CD14-positive monocyte (primary cell): ENCODE measurements around the gene FBN2. TPM values are rescaled to one million over a fixed set of nuclear protein-coding genes. Genes with fewer than 3 reads are reported as not detected.
A peak's percentile ranks its signal among the peaks of the same experiment; 100 is the strongest.

ENCODE experiments used
- DNase-seq, 3 donors: peaks; one replicate each; pipeline ENCODE4 v3.0.0-alpha.2; 2011 to 2022
- H2AFZ ChIP-seq: 2 replicates; pipeline ENCODE4 v1.6.0; 2012; ENCODE audit warnings: mild to moderate bottlenecking, low read depth, low read length, inconsistent platforms; ENCODE audit not compliant: insufficient read depth, poor library complexity, severe bottlenecking
- H3K27ac ChIP-seq, 2 donors: 1 replicate in 1 of 2; 2 replicates in 1 of 2; pipeline ENCODE4 v1.5.1; 2012 to 2013; ENCODE audit warnings: low read length in 2 of 2, control low read depth in 1 of 2, inconsistent platforms in 1 of 2, low read depth in 1 of 2, mild to moderate bottlenecking in 1 of 2
- H3K27me3 ChIP-seq, 2 donors: one replicate each; pipeline versions ENCODE4 v1.6.0 to v1.6.1; 2011 to 2013; ENCODE audit warnings: low read length in 2 of 2; ENCODE audit not compliant: control insufficient read depth in 2 of 2, insufficient read depth in 2 of 2
- H3K36me3 ChIP-seq, 2 donors: replicated peaks in 1 of 2; 1 replicate in 1 of 2; 2 replicates in 1 of 2; pipeline versions ENCODE4 v1.5.1 to v1.6.1; 2012 to 2013; ENCODE audit warnings: low read length in 2 of 2, control low read depth in 1 of 2, inconsistent platforms in 1 of 2, mild to moderate bottlenecking in 1 of 2; ENCODE audit not compliant: insufficient read depth in 2 of 2, control insufficient read depth in 1 of 2
- H3K4me1 ChIP-seq, 2 donors: 1 replicate in 1 of 2; 2 replicates in 1 of 2; pipeline versions ENCODE4 v1.5.1 to v1.6.1; 2012 to 2013; ENCODE audit warnings: low read length in 2 of 2, control low read depth in 1 of 2, inconsistent platforms in 1 of 2, mild to moderate bottlenecking in 1 of 2, moderate library complexity in 1 of 2; ENCODE audit not compliant: insufficient read depth in 2 of 2, control insufficient read depth in 1 of 2
- H3K4me2 ChIP-seq: replicated peaks from 2 replicates; pipeline ENCODE3; 2012; ENCODE audit warnings: low read length, moderate library complexity, mild to moderate bottlenecking; ENCODE audit not compliant: poor library complexity, severe bottlenecking; ENCODE audit errors: extremely low read depth
- H3K4me3 ChIP-seq, 3 experiments: fragments of 200-600 bp in 1 of 3; sonication (generic) in 1 of 3; replicated peaks in 1 of 3; 1 replicate in 2 of 3; 2 replicates in 1 of 3; pipeline ENCODE4 v1.5.1; 2011 to 2013; ENCODE audit warnings: low read length in 3 of 3, mild to moderate bottlenecking in 3 of 3, control low read depth in 2 of 3, low read depth in 2 of 3, inconsistent platforms in 1 of 3, moderate library complexity in 1 of 3
- H3K79me2 ChIP-seq: 2 replicates; pipeline ENCODE4 v1.6.0; 2012; ENCODE audit warnings: mild to moderate bottlenecking, control low read depth, inconsistent platforms, low read length, moderate library complexity; ENCODE audit not compliant: insufficient read depth
- H3K9ac ChIP-seq: 2 replicates; pipeline ENCODE4 v1.6.0; 2017; ENCODE audit warnings: low read length, mild to moderate bottlenecking; ENCODE audit not compliant: insufficient read depth, poor library complexity, severe bottlenecking
- H3K9me3 ChIP-seq, 2 donors: replicated peaks in 1 of 2; 1 replicate in 1 of 2; 2 replicates in 1 of 2; pipeline versions ENCODE4 v1.5.1 to v1.6.1; 2012 to 2013; ENCODE audit warnings: low read length in 2 of 2, control low read depth in 1 of 2; ENCODE audit not compliant: control insufficient read depth in 1 of 2, insufficient read depth in 1 of 2
- H4K20me1 ChIP-seq: 2 replicates; pipeline ENCODE4 v1.6.0; 2012; ENCODE audit warnings: mild to moderate bottlenecking, low read length, control low read depth, moderate library complexity; ENCODE audit not compliant: insufficient read depth
- H3K27ac Mint-ChIP-seq, 7 donors: one replicate each; pipeline ENCODE4 v1.8.0; 2020; ENCODE audit warnings: mild to moderate bottlenecking in 7 of 7, mixed read lengths in 7 of 7, moderate library complexity in 6 of 7, inconsistent platforms in 2 of 7
- H3K27me3 Mint-ChIP-seq, 3 donors: one replicate each; pipeline ENCODE4 v1.8.0; 2021 to 2022; ENCODE audit warnings: low read depth in 3 of 3, mild to moderate bottlenecking in 3 of 3, mixed read lengths in 3 of 3, moderate library complexity in 3 of 3, inconsistent platforms in 1 of 3
- H3K36me3 Mint-ChIP-seq, 2 donors: one replicate each; pipeline ENCODE4 v1.8.0; 2020; ENCODE audit warnings: mixed read lengths in 2 of 2, inconsistent platforms in 1 of 2, mild to moderate bottlenecking in 1 of 2
- H3K4me1 Mint-ChIP-seq: one replicate; pipeline ENCODE4 v1.8.0; 2020; ENCODE audit warnings: mild to moderate bottlenecking, mixed read lengths
- H3K4me3 Mint-ChIP-seq, 2 donors: one replicate each; pipeline ENCODE4 v1.8.0; 2020; ENCODE audit warnings: mild to moderate bottlenecking in 2 of 2, mixed read lengths in 2 of 2, moderate library complexity in 1 of 2
- H3K9me3 Mint-ChIP-seq, 7 donors: one replicate each; pipeline ENCODE4 v1.8.0; 2020 to 2022; ENCODE audit warnings: mixed read lengths in 7 of 7, mild to moderate bottlenecking in 6 of 7, moderate library complexity in 6 of 7, inconsistent platforms in 2 of 7
- CTCF ChIP-seq: fragments of 200-600 bp; IDR thresholded peaks from one replicate; pipeline ENCODE4 v1.8.0; 2022; ENCODE audit warnings: antibody characterized with exemption, mild to moderate bottlenecking
- WGBS: methylation state at CpG from one replicate; pipeline ENCODE4 v1.1.5; 2013; ENCODE audit warnings: missing lambda C conversion rate; ENCODE audit not compliant: insufficient coverage; 5-methylcytosine and 5-hydroxymethylcytosine counted together
- intact Hi-C, 2 donors: fragments of 100-400 bp; cut with micrococcal nuclease; formaldehyde crosslinking; loops; one replicate each; pipeline versions ENCODE4 v1.15.0 to v1.15.1; 2023
- polyA plus RNA-seq, 3 donors: library from polyadenylated mRNA; depleted of rRNA in 1 of 3; unstranded in 2 of 3; stranded (reverse) in 1 of 3; fragments of 300-500 nt in 2 of 3; fragments of >200 nt in 1 of 3; fragmentation: Illumina TruSeq in 2 of 3; gene quantifications; 1 replicate in 2 of 3; 2 replicates in 1 of 3; pipeline ENCODE4 v1.2.3, GENCODE V29; 2012 to 2021

FBN2 gene
- polyA plus RNA-seq, 3 donors, result 0.85 to 19.3 (median 4.2) TPM

- peaks cover 0 to 2% (median 0%) of the 10 kb centered on the region in 3 donors for H3K27me3 Mint-ChIP-seq
- Histone ChIP-seq H3K27me3 (no peaks in the 10 kb centered on the region), H3K79me2 (no peaks in the 10 kb centered on the region), H4K20me1 (no peaks in the 10 kb centered on the region), H2AFZ (no peak overlapping the region), H3K9me3 (no peaks in the 10 kb centered on the region), H3K36me3 (peaks cover 54 to 94% of the 10 kb centered on the region in 2 donors), H3K4me2 (no peak overlapping the region), H3K27ac (no peak overlapping the region), H3K9ac (no peak overlapping the region), H3K4me3 (no peak overlapping the region), H3K4me1 (no peaks in the 10 kb centered on the region)
- no peak for TF ChIP-seq CTCF
- H3K36me3 Mint-ChIP-seq, result peaks cover 58 to 66% of the 10 kb centered on the region in 2 donors
- no peaks in the 10 kb centered on the region for H3K4me1 Mint-ChIP-seq
- H3K27ac Mint-ChIP-seq, result no peak overlapping the region
- DNase-seq, result no peak
- H3K4me3 Mint-ChIP-seq, result no peak overlapping the region
- 94% methylated on average over 2 of the region's 5 CpGs for WGBS
- H3K9me3 Mint-ChIP-seq, result peaks cover 0 to 4% (median 0%) of the 10 kb centered on the region in 7 donors
- intact Hi-C loops, result no loop called here
Observed at GRCh38 chr5:128273736-128274135, 264.3 kb downstream of the FBN2 start.

- peak in 1 of 3 donors; percentile 7 for DNase-seq
- Mint-ChIP-seq H3K27ac (no peak overlapping the region), H3K27me3 (peaks cover 0 to 3% (median 0%) of the 10 kb centered on the region in 3 donors), H3K4me3 (no peak overlapping the region), H3K9me3 (peaks cover 0 to 8% (median 1%) of the 10 kb centered on the region in 7 donors), H3K4me1 (no peaks in the 10 kb centered on the region), H3K36me3 (peaks cover 65 to 70% of the 10 kb centered on the region in 2 donors)
- no peak overlapping the region for H3K4me2 ChIP-seq
- WGBS, result 86% methylated on average over 1 of the region's 6 CpGs
- TF ChIP-seq CTCF, result no peak
- no peak overlapping the region for H3K27ac ChIP-seq
- H3K79me2 ChIP-seq, result no peaks in the 10 kb centered on the region
- no peak overlapping the region for H3K4me3 ChIP-seq
- no peak overlapping the region for H3K9ac ChIP-seq
- H3K4me1 ChIP-seq, result no peaks in the 10 kb centered on the region
- no peaks in the 10 kb centered on the region for H3K9me3 ChIP-seq
- no peak overlapping the region for H2AFZ ChIP-seq
- H3K36me3 ChIP-seq, result peaks cover 40 to 91% of the 10 kb centered on the region in 2 donors
- intact Hi-C loops, result no loop called here
- H4K20me1 ChIP-seq, result no peaks in the 10 kb centered on the region
- no peaks in the 10 kb centered on the region for H3K27me3 ChIP-seq
Observed at GRCh38 chr5:128271859-128272464, 266.1 kb downstream of the FBN2 start.
